Ishikawa (cell line): ENCODE results near the gene CCDC169.
A peak's percentile ranks its signal among the peaks of the same experiment; 100 is the strongest.

Source experiments
- CEBPB ChIP-seq: IDR thresholded peaks from 2 replicates; pipeline ENCODE4 v1.6.1; 2012
- CREB1 ChIP-seq: IDR thresholded peaks from 2 replicates; pipeline ENCODE4 v1.6.1; 2012; ENCODE audit warnings: low read depth
- EGR1 ChIP-seq: IDR thresholded peaks from 2 replicates; pipeline ENCODE4 v1.6.1; 2012
- EP300 ChIP-seq: IDR thresholded peaks from 2 replicates; pipeline ENCODE4 v1.6.1; 2012; ENCODE audit warnings: borderline replicate concordance
- FOXM1 ChIP-seq: IDR thresholded peaks from 2 replicates; pipeline ENCODE4 v1.6.1; 2012; ENCODE audit warnings: low read depth, borderline replicate concordance
- MAX ChIP-seq: IDR thresholded peaks from 2 replicates; pipeline ENCODE4 v1.6.1; 2012
- RAD21 ChIP-seq: IDR thresholded peaks from 2 replicates; pipeline ENCODE4 v1.6.1; 2012; ENCODE audit warnings: low read depth
- REST ChIP-seq: IDR thresholded peaks from 2 replicates; pipeline ENCODE4 v1.6.1; 2012; ENCODE audit warnings: low read depth, mild to moderate bottlenecking
- TAF1 ChIP-seq: IDR thresholded peaks from 2 replicates; pipeline ENCODE4 v1.6.1; 2012; ENCODE audit warnings: low read depth, mild to moderate bottlenecking
- TCF12 ChIP-seq: IDR thresholded peaks from 2 replicates; pipeline ENCODE4 v1.6.1; 2012; ENCODE audit warnings: low read depth
- TEAD4 ChIP-seq: IDR thresholded peaks from 2 replicates; pipeline ENCODE4 v1.6.1; 2012
- YY1 ChIP-seq: IDR thresholded peaks from 2 replicates; pipeline ENCODE4 v1.6.1; 2012; ENCODE audit warnings: low read depth
- ZBTB7A ChIP-seq: IDR thresholded peaks from 2 replicates; pipeline ENCODE4 v1.6.1; 2012; ENCODE audit warnings: low read depth

GRCh38 chr13:36275190-36276002 is 22.2 kb downstream of the CCDC169 start:
- no peak for TF ChIP-seq EP300
- no peak for TF ChIP-seq CEBPB
- no peak for TF ChIP-seq TEAD4
- TF ChIP-seq CREB1, result no peak
- no peak for TF ChIP-seq MAX
- TF ChIP-seq TCF12, result no peak
- no peak for TF ChIP-seq REST
- no peak for TF ChIP-seq YY1
- no peak for TF ChIP-seq TAF1
- TF ChIP-seq RAD21, result peak; percentile 55
- no peak for TF ChIP-seq EGR1
- no peak for TF ChIP-seq ZBTB7A
- TF ChIP-seq FOXM1, result no peak
